HCT116 (cell line): ENCODE data around the gene DEFB129. TPM values are rescaled to one million over a fixed set of nuclear protein-coding genes. Genes with fewer than 3 reads are reported as not detected.

ENCODE experiments used
- ATAC-seq: fragments of 200-7000 bp; cut with Tn5 transposase; 2 replicates; pipeline ENCODE4 v1.9.1; 2020; ENCODE audit warnings: mild to moderate bottlenecking, moderate library complexity
- BruUV-seq: library from RNA; stranded (reverse); fragments of 400-500 nt; replicated peaks from 2 replicates; lab custom pipeline; 2021; lab: Mats Ljungman, UMichigan
- CTCF ChIA-PET: fragments of 300-600 bp; sonication (Branson Sonifier 250); formaldehyde crosslinking; loops from one replicate; lab custom pipeline; 2021; ENCODE audit warnings: antibody characterized with exemption; lab: Charles Lee
- POLR2A ChIA-PET: fragments of 300-600, 350-600 bp; sonication (Branson Sonifier 250); formaldehyde crosslinking; loops from one replicate; lab custom pipeline; 2021; ENCODE audit warnings: antibody characterized with exemption; lab: Charles Lee
- RAD21 ChIA-PET, 2 experiments: fragments of 300-600 bp; sonication (Branson Sonifier 250); formaldehyde crosslinking; loops; one replicate each; lab custom pipeline; 2023; ENCODE audit warnings: low total read pairs in 2 of 2; ENCODE audit not compliant: uncharacterized antibody in 2 of 2, unreplicated experiment in 2 of 2, low non-redundant PET in 1 of 2; lab: Charles Lee
- DNase-seq: peaks from one replicate; pipeline ENCODE4 v3.0.0-alpha.2; 2010; ENCODE audit warnings: low read depth, low spot score
- H2AFZ ChIP-seq: fragments of 200-600 bp; shearing (Covaris generic), sonication (generic); 2 replicates; pipeline ENCODE4 v1.6.1; 2017; ENCODE audit warnings: low read depth, mixed run types, mixed read lengths, antibody characterized with exemption, low read length; ENCODE audit not compliant: poor library complexity, severe bottlenecking
- H3K27ac ChIP-seq: 2 replicates; pipeline ENCODE4 v1.5.1; 2012; ENCODE audit warnings: low read depth, low read length
- H3K27me3 ChIP-seq: fragments of 200-600 bp; sonication (generic); 2 replicates; pipeline ENCODE4 v1.6.1; 2016; ENCODE audit warnings: mixed run types, low read length, mixed read lengths; ENCODE audit not compliant: insufficient read depth
- H3K36me3 ChIP-seq, 2 experiments: fragments of 200-500 bp in 1 of 2; fragments of 200-600 bp in 1 of 2; sonication (Bioruptor generic) in 1 of 2; sonication (generic) in 1 of 2; 2 replicates each; pipeline versions ENCODE4 v1.5.1 to v1.6.1; 2014 to 2016; ENCODE audit warnings: low read length in 2 of 2, inconsistent platforms in 1 of 2, mixed read lengths in 1 of 2, mixed run types in 1 of 2; ENCODE audit not compliant: insufficient read depth in 2 of 2, control insufficient read depth in 1 of 2
- H3K4me1 ChIP-seq, 2 experiments: fragments of 200-600 bp in 1 of 2; sonication (generic) in 1 of 2; 2 replicates each; pipeline versions ENCODE4 v1.5.1 to v1.6.1; 2012 to 2017; ENCODE audit warnings: low read length in 2 of 2, inconsistent platforms in 1 of 2, mild to moderate bottlenecking in 1 of 2, mixed read lengths in 1 of 2, mixed run types in 1 of 2, moderate library complexity in 1 of 2; ENCODE audit not compliant: insufficient read depth in 2 of 2, control insufficient read depth in 1 of 2
- H3K4me2 ChIP-seq: fragments of 200-600 bp; sonication (generic); 2 replicates; pipeline ENCODE4 v1.6.1; 2017; ENCODE audit warnings: mixed run types, low read length, mixed read lengths
- H3K4me3 ChIP-seq, 2 experiments: fragments of 200-600 bp in 1 of 2; sonication (generic) in 1 of 2; replicated peaks in 1 of 2; 2 replicates each; pipeline ENCODE4 v1.5.1; 2011 to 2016; ENCODE audit warnings: low read length in 2 of 2, control low read depth in 1 of 2, low read depth in 1 of 2, mild to moderate bottlenecking in 1 of 2, mixed read lengths in 1 of 2, mixed run types in 1 of 2
- H3K79me2 ChIP-seq: fragments of 200-600 bp; sonication (generic); 2 replicates; pipeline ENCODE4 v1.6.1; 2017; ENCODE audit warnings: mild to moderate bottlenecking, mixed run types, low read length, moderate library complexity, mixed read lengths; ENCODE audit not compliant: insufficient read depth
- H3K9ac ChIP-seq: fragments of 200-600 bp; sonication (generic); 2 replicates; pipeline ENCODE4 v1.6.1; 2016; ENCODE audit warnings: low read length, mixed read lengths
- H3K9me2 ChIP-seq: fragments of 200-600 bp; sonication (generic), shearing (Covaris generic); 2 replicates; pipeline ENCODE4 v1.6.1; 2017; ENCODE audit warnings: mixed run types, mild to moderate bottlenecking, moderate library complexity; ENCODE audit not compliant: insufficient read depth
- H3K9me3 ChIP-seq, 2 experiments: fragments of 200-500 bp in 1 of 2; fragments of 200-600 bp in 1 of 2; sonication (Bioruptor generic) in 1 of 2; sonication (generic) in 1 of 2; 2 replicates each; pipeline ENCODE4 v1.6.1; 2014 to 2017; ENCODE audit warnings: low read length in 2 of 2, mixed read lengths in 2 of 2, inconsistent platforms in 1 of 2, low read depth in 1 of 2, mild to moderate bottlenecking in 1 of 2, mixed run types in 1 of 2, moderate library complexity in 1 of 2; ENCODE audit not compliant: control insufficient read depth in 1 of 2, insufficient read depth in 1 of 2
- H4K20me1 ChIP-seq: fragments of 200-600 bp; sonication (generic), shearing (Covaris generic); 2 replicates; pipeline ENCODE4 v1.6.1; 2017; ENCODE audit warnings: mixed run types, mild to moderate bottlenecking, moderate library complexity; ENCODE audit not compliant: insufficient read depth
- ATF3 ChIP-seq: IDR thresholded peaks from 2 replicates; pipeline ENCODE4 v1.6.1; 2012
- CBX3 ChIP-seq: IDR thresholded peaks from 2 replicates; pipeline ENCODE4 v1.6.1; 2012; ENCODE audit warnings: low read depth
- CTCF ChIP-seq, 3 experiments: fragments of 200-600 bp in 1 of 3; sonication (generic) in 1 of 3; IDR thresholded peaks in 2 of 3; conservative IDR thresholded peaks in 1 of 3; 2 replicates each; pipeline ENCODE4 v1.5.1; 2012 to 2017; ENCODE audit warnings: low read depth in 2 of 3, low read length in 2 of 3, antibody characterized with exemption in 1 of 3, borderline replicate concordance in 1 of 3, control low read depth in 1 of 3, mild to moderate bottlenecking in 1 of 3, mixed read lengths in 1 of 3, mixed run types in 1 of 3, moderate library complexity in 1 of 3; ENCODE audit not compliant: insufficient read depth in 1 of 3
- JUND ChIP-seq: IDR thresholded peaks from 2 replicates; pipeline ENCODE4 v1.6.1; 2012
- RAD21 ChIP-seq: IDR thresholded peaks from 2 replicates; pipeline ENCODE4 v1.6.1; 2012; ENCODE audit warnings: low read depth, mild to moderate bottlenecking
- TCF7L2 ChIP-seq: IDR thresholded peaks from 2 replicates; pipeline ENCODE4 v1.7.0; 2011; ENCODE audit warnings: borderline replicate concordance, inconsistent platforms; ENCODE audit not compliant: insufficient read depth, insufficient read length; ENCODE audit errors: extremely low read depth
- ZNF274 ChIP-seq: fragments of 200-500 bp; sonication (Bioruptor generic); IDR thresholded peaks from 2 replicates; pipeline ENCODE4 v1.6.1; 2014; ENCODE audit warnings: mild to moderate bottlenecking, low read depth, low read length, inconsistent platforms
- intact Hi-C: fragments of 100-400 bp; cut with micrococcal nuclease; formaldehyde crosslinking; loops from 2 replicates; pipeline ENCODE4 v1.10.0; 2022
- total RNA-seq: library from RNA; stranded (reverse); gene quantifications from one replicate; pipeline ENCODE4 v1.2.1, GENCODE V29; 2021; ENCODE audit not compliant: unreplicated experiment
- TF ChIP-seq, protein P1 (sequence below): IDR thresholded peaks from 2 replicates; pipeline ENCODE4 v1.6.1; 2012
- TF ChIP-seq, protein P2 (sequence below): IDR thresholded peaks from 2 replicates; pipeline ENCODE4 v1.6.1; 2012; ENCODE audit warnings: low read depth

Gene DEFB129
- total RNA-seq, 1 experiment from 2014 or later, result not detected

GRCh38 chr20:237929-238328 is 10.9 kb downstream of the DEFB129 start (continued):
- TF ChIP-seq ZNF274, result no peak
- TF ChIP-seq, all 23 proteins: peak for 0

DNA sequence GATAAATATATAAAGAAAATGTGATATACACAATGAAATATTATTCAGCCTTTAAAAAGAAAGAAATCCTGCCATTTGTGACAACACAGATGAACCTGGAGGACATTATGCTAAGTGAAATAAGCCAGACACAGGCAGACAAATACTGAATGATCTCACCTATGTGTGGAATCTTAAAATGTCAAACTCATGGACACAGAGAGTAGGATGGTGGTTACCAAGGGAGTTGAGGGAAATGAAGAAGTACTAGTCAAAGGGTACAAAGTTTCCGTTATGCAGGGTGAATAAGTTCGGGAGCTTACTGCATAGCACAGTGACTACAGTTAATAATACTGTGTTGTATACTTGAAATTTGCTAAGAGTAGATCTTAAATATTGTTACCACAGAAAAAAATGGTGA is 15.8 kb downstream of the DEFB129 start:
- Histone ChIP-seq H3K9ac (no peak overlapping the region), H3K4me2 (no peak overlapping the region), H3K27ac (no peak overlapping the region), H3K4me3 (no peak overlapping the region), H3K9me2 (no peaks in the 10 kb centered on the region), H3K36me3 (no peaks in the 10 kb centered on the region), H2AFZ (no peak overlapping the region), H3K79me2 (no peaks in the 10 kb centered on the region), H4K20me1 (no peaks in the 10 kb centered on the region), H3K9me3 (no peaks in the 10 kb centered on the region), H3K27me3 (peaks cover 6% of the 10 kb centered on the region; the same call in 1 of the 2 replicates), H3K4me1 (no peaks in the 10 kb centered on the region)
- no TSS peak for BruUV-seq
- POLR2A ChIA-PET, result no interaction called here
- no peak for ATAC-seq
- RAD21 ChIA-PET, result no interaction called here
- CTCF ChIA-PET, result no interaction called here
- TF ChIP-seq CBX3, result no peak
- TF ChIP-seq CTCF (IDR thresholded peaks at IDR 0.05 in 2 of 3, conservative IDR thresholded peaks at IDR 0.05 in 1 of 3; ENCODE audit: borderline replicate concordance in 1 of 3, insufficient read depth in 1 of 3, low read depth in 2 of 3, low read length in 2 of 3), result no peak
- TF ChIP-seq JUND, result no peak
- no peak for TF ChIP-seq RAD21
- TF ChIP-seq TCF7L2, result no peak
- TF ChIP-seq ATF3, result no peak
- TF ChIP-seq, protein P1, sequence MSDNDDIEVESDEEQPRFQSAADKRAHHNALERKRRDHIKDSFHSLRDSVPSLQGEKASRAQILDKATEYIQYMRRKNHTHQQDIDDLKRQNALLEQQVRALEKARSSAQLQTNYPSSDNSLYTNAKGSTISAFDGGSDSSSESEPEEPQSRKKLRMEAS, result no peak
- TF ChIP-seq, protein P2, sequence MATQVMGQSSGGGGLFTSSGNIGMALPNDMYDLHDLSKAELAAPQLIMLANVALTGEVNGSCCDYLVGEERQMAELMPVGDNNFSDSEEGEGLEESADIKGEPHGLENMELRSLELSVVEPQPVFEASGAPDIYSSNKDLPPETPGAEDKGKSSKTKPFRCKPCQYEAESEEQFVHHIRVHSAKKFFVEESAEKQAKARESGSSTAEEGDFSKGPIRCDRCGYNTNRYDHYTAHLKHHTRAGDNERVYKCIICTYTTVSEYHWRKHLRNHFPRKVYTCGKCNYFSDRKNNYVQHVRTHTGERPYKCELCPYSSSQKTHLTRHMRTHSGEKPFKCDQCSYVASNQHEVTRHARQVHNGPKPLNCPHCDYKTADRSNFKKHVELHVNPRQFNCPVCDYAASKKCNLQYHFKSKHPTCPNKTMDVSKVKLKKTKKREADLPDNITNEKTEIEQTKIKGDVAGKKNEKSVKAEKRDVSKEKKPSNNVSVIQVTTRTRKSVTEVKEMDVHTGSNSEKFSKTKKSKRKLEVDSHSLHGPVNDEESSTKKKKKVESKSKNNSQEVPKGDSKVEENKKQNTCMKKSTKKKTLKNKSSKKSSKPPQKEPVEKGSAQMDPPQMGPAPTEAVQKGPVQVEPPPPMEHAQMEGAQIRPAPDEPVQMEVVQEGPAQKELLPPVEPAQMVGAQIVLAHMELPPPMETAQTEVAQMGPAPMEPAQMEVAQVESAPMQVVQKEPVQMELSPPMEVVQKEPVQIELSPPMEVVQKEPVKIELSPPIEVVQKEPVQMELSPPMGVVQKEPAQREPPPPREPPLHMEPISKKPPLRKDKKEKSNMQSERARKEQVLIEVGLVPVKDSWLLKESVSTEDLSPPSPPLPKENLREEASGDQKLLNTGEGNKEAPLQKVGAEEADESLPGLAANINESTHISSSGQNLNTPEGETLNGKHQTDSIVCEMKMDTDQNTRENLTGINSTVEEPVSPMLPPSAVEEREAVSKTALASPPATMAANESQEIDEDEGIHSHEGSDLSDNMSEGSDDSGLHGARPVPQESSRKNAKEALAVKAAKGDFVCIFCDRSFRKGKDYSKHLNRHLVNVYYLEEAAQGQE, result no peak
- DNase-seq, result no peak
- intact Hi-C loops, result no loop called here
